Suppressor macrophage (primary cell): ENCODE data around the gene ERC1.
"Not testable (repeated sequence)": the region's sequence is repeated elsewhere in the genome, so short reads cannot be mapped to it uniquely, and the experiment has no call there.

Source experiments
- DNase-seq, 4 experiments: peaks; one replicate each; pipeline ENCODE4 v3.0.0-alpha.2; 2020 to 2022

The ERC1 gene

GRCh38 chr12:988646-989045 is 2.4 kb upstream of the ERC1 start:
- DNase-seq = peak in 3 of 4 experiments; percentile 23 to 44 (median 38)

- no peak for DNase-seq
Measured at GRCh38 chr12:989051-989450, 2.0 kb upstream of the ERC1 start.

- DNase-seq = peak; percentile 69 to 85 (median 80)
Measured at GRCh38 chr12:989751-990660, 1.0 kb upstream of the ERC1 start.

- DNase-seq = peak in 2 of 4 experiments; percentile 19 to 23
Measured at GRCh38 chr12:991350-992333, 619 bp downstream of the ERC1 start.

GRCh38 chr12:992647-993046 is 1.6 kb downstream of the ERC1 start:
- DNase-seq = peak in 1 of 4 experiments; percentile 9

- DNase-seq = no peak
Measured at GRCh38 chr12:996881-997280, 5.9 kb downstream of the ERC1 start.

GRCh38 chr12:997505-997904 is 6.5 kb downstream of the ERC1 start:
- DNase-seq = no peak

- DNase-seq = no peak
Measured at GRCh38 chr12:998020-998874, 7.2 kb downstream of the ERC1 start.

- not testable (repeated sequence) for DNase-seq
Measured at GRCh38 chr12:999736-1000135, 8.7 kb downstream of the ERC1 start.

- DNase-seq = no peak
Measured at GRCh38 chr12:1001507-1001906, 10.5 kb downstream of the ERC1 start.

GRCh38 chr12:1003600-1004271 is 12.7 kb downstream of the ERC1 start:
- no peak for DNase-seq

GRCh38 chr12:1006255-1006654 is 15.2 kb downstream of the ERC1 start:
- no peak for DNase-seq

GRCh38 chr12:1007276-1007675 is 16.3 kb downstream of the ERC1 start:
- DNase-seq = no peak

GRCh38 chr12:1007994-1008393 is 17.0 kb downstream of the ERC1 start:
- DNase-seq = no peak

GRCh38 chr12:1011091-1011490 is 20.1 kb downstream of the ERC1 start:
- DNase-seq = no peak

GRCh38 chr12:1013618-1014489 is 22.8 kb downstream of the ERC1 start:
- peak; percentile 38 to 65 (median 58) for DNase-seq

- no peak for DNase-seq
Measured at GRCh38 chr12:1019283-1019682, 28.3 kb downstream of the ERC1 start.

- no peak for DNase-seq
Measured at GRCh38 chr12:1020389-1020788, 29.4 kb downstream of the ERC1 start.

GRCh38 chr12:1022032-1022970 is 31.3 kb downstream of the ERC1 start:
- DNase-seq = no peak
